Measurements from ENCODE around the gene NOX4.
"Not testable (repeated sequence)": the region's sequence is repeated elsewhere in the genome, so short reads cannot be mapped to it uniquely, and the experiment has no call there.

NOX4 gene

GRCh38 chr11:89346601-89347000 is 144.6 kb downstream of the NOX4 start:
- Histone ChIP-seq H3K27ac (ENCODE audit: low read depth, low read length) (no peak overlapping the region), H3K9me2 (replicated peaks; ENCODE audit: control insufficient read depth, low read length) (no peaks in the 10 kb centered on the region), H3K4me2 (ENCODE audit: low read length) (no peak overlapping the region), H3F3A (ENCODE audit: control insufficient read depth, insufficient read depth) (no peaks in the 10 kb centered on the region), H3K9me3 (ENCODE audit: control insufficient read depth, insufficient read depth, low read length) (no peaks in the 10 kb centered on the region), H3K36me3 (ENCODE audit: control insufficient read depth, low read length) (no peaks in the 10 kb centered on the region), H3K4me1 (ENCODE audit: control insufficient read depth, low read length) (no peaks in the 10 kb centered on the region), H3K27me3 (ENCODE audit: control insufficient read depth, low read length) (no peaks in the 10 kb centered on the region), H4K20me1 (ENCODE audit: control insufficient read depth, insufficient read depth, low read depth, low read length) (no peaks in the 10 kb centered on the region), H3K79me2 (ENCODE audit: control insufficient read depth, low read length) (no peaks in the 10 kb centered on the region), H3K4me3 (ENCODE audit: low read length) (no peak overlapping the region)
- TF ChIP-seq EZH2phosphoT487 (IDR thresholded peaks at IDR 0.05; ENCODE audit: borderline replicate concordance, low read length) = no peak
- TF ChIP-seq CTCF (IDR thresholded peaks at IDR 0.05; ENCODE audit: low read depth, low read length, poor library complexity, severe bottlenecking) = no peak

- not testable (repeated sequence) for H3K9me3 ChIP-seq (ENCODE audit: control insufficient read depth, insufficient read depth, low read length); H3K4me1 ChIP-seq (ENCODE audit: control insufficient read depth, low read length); H3K79me2 ChIP-seq (ENCODE audit: control insufficient read depth, low read length)
Measured at GRCh38 chr11:89342880-89343572, 148.1 kb downstream of the NOX4 start.

GRCh38 chr11:89340450-89340849 is 150.7 kb downstream of the NOX4 start:
- not testable (repeated sequence) for H3K4me3 ChIP-seq (ENCODE audit: low read length); H3K79me2 ChIP-seq (ENCODE audit: control insufficient read depth, low read length); H3K9me2 ChIP-seq (replicated peaks; ENCODE audit: control insufficient read depth, low read length); H3K9me3 ChIP-seq (ENCODE audit: control insufficient read depth, insufficient read depth, low read length); H3F3A ChIP-seq (ENCODE audit: control insufficient read depth, insufficient read depth); H3K27me3 ChIP-seq (ENCODE audit: control insufficient read depth, low read length); H3K36me3 ChIP-seq (ENCODE audit: control insufficient read depth, low read length); H3K4me1 ChIP-seq (ENCODE audit: control insufficient read depth, low read length); H4K20me1 ChIP-seq (ENCODE audit: control insufficient read depth, insufficient read depth, low read depth, low read length); H3K27ac ChIP-seq (ENCODE audit: low read depth, low read length); H3K4me2 ChIP-seq (ENCODE audit: low read length)

More at GRCh38 chr11:89342880-89343572, 148.1 kb downstream of the NOX4 start:
- not testable (repeated sequence) for H3K9me2 ChIP-seq (replicated peaks; ENCODE audit: control insufficient read depth, low read length); H3K4me2 ChIP-seq (ENCODE audit: low read length); H3K27me3 ChIP-seq (ENCODE audit: control insufficient read depth, low read length); H4K20me1 ChIP-seq (ENCODE audit: control insufficient read depth, insufficient read depth, low read depth, low read length); H3K36me3 ChIP-seq (ENCODE audit: control insufficient read depth, low read length); H3K27ac ChIP-seq (ENCODE audit: low read depth, low read length); H3F3A ChIP-seq (ENCODE audit: control insufficient read depth, insufficient read depth); H3K4me3 ChIP-seq (ENCODE audit: low read length)

GRCh38 chr11:89338073-89338472 is 153.1 kb downstream of the NOX4 start:
- H3K79me2 ChIP-seq (ENCODE audit: control insufficient read depth, low read length); H3K36me3 ChIP-seq (ENCODE audit: control insufficient read depth, low read length); H3K4me2 ChIP-seq (ENCODE audit: low read length); H3K4me3 ChIP-seq (ENCODE audit: low read length); H3K27me3 ChIP-seq (ENCODE audit: control insufficient read depth, low read length); H4K20me1 ChIP-seq (ENCODE audit: control insufficient read depth, insufficient read depth, low read depth, low read length); H3K9me2 ChIP-seq (replicated peaks; ENCODE audit: control insufficient read depth, low read length); H3F3A ChIP-seq (ENCODE audit: control insufficient read depth, insufficient read depth); H3K9me3 ChIP-seq (ENCODE audit: control insufficient read depth, insufficient read depth, low read length); H3K27ac ChIP-seq (ENCODE audit: low read depth, low read length); H3K4me1 ChIP-seq (ENCODE audit: control insufficient read depth, low read length): not testable (repeated sequence)

GRCh38 chr11:89337100-89337650 is 154.0 kb downstream of the NOX4 start:
- not testable (repeated sequence) for H3K36me3 ChIP-seq (ENCODE audit: control insufficient read depth, low read length); H4K20me1 ChIP-seq (ENCODE audit: control insufficient read depth, insufficient read depth, low read depth, low read length); H3K4me2 ChIP-seq (ENCODE audit: low read length); H3K27ac ChIP-seq (ENCODE audit: low read depth, low read length); H3K9me2 ChIP-seq (replicated peaks; ENCODE audit: control insufficient read depth, low read length); H3K79me2 ChIP-seq (ENCODE audit: control insufficient read depth, low read length); H3K4me1 ChIP-seq (ENCODE audit: control insufficient read depth, low read length); H3F3A ChIP-seq (ENCODE audit: control insufficient read depth, insufficient read depth); H3K27me3 ChIP-seq (ENCODE audit: control insufficient read depth, low read length); H3K4me3 ChIP-seq (ENCODE audit: low read length); H3K9me3 ChIP-seq (ENCODE audit: control insufficient read depth, insufficient read depth, low read length)

GRCh38 chr11:89333704-89334103 is 157.5 kb downstream of the NOX4 start:
- not testable (repeated sequence) for H3K79me2 ChIP-seq (ENCODE audit: control insufficient read depth, low read length)

GRCh38 chr11:89331940-89332339 is 159.2 kb downstream of the NOX4 start:
- H3K79me2 ChIP-seq (ENCODE audit: control insufficient read depth, low read length); H4K20me1 ChIP-seq (ENCODE audit: control insufficient read depth, insufficient read depth, low read depth, low read length); H3K9me2 ChIP-seq (replicated peaks; ENCODE audit: control insufficient read depth, low read length); H3K4me3 ChIP-seq (ENCODE audit: low read length); H3K4me1 ChIP-seq (ENCODE audit: control insufficient read depth, low read length); H3K27ac ChIP-seq (ENCODE audit: low read depth, low read length); H3F3A ChIP-seq (ENCODE audit: control insufficient read depth, insufficient read depth); H3K4me2 ChIP-seq (ENCODE audit: low read length); H3K27me3 ChIP-seq (ENCODE audit: control insufficient read depth, low read length); H3K9me3 ChIP-seq (ENCODE audit: control insufficient read depth, insufficient read depth, low read length); H3K36me3 ChIP-seq (ENCODE audit: control insufficient read depth, low read length): not testable (repeated sequence)

More at GRCh38 chr11:89333704-89334103, 157.5 kb downstream of the NOX4 start:
- not testable (repeated sequence) for H3K27me3 ChIP-seq (ENCODE audit: control insufficient read depth, low read length); H3K4me2 ChIP-seq (ENCODE audit: low read length); H3F3A ChIP-seq (ENCODE audit: control insufficient read depth, insufficient read depth); H3K4me3 ChIP-seq (ENCODE audit: low read length); H3K9me3 ChIP-seq (ENCODE audit: control insufficient read depth, insufficient read depth, low read length); H4K20me1 ChIP-seq (ENCODE audit: control insufficient read depth, insufficient read depth, low read depth, low read length); H3K9me2 ChIP-seq (replicated peaks; ENCODE audit: control insufficient read depth, low read length); H3K4me1 ChIP-seq (ENCODE audit: control insufficient read depth, low read length); H3K27ac ChIP-seq (ENCODE audit: low read depth, low read length); H3K36me3 ChIP-seq (ENCODE audit: control insufficient read depth, low read length)

All from DOHH2 (cell line).